ENCODE data around the gene RELN.

DNA sequence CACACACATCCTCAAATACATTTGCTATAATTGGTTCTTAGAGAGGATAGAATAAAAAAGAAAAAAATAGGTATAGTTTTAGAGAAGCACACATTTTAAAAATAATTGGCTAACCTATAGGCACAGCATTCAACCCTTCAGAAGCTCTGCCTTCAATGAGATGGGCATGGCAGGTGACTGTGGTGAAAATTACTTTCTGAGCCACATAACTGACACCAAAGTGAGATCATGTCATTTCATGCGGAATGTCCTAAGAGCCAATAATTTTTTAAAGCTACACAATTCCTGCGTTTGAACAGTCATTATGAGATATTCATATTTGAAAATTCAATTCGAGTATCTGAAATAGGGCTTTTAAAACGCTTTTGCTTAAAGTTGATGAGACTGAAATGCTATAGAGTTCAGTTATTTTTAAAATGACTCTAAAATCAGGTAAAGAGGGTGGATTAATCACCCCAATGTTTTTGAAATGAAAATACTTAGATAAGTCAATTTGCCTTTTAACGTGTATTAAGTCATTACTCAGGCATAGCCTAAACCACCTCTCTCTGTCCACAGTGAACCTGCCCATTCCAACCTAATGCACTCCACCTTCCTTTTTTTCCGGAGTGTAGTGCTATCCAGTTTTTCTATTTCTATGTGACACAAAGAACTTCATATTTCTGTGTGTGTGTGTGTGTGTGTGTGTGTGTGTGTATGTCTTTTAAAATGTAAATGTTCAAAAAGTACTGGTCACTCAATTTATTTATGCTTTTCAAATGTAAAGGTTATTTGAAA is 6.1 kb downstream of the RELN start:
- TF ChIP-seq, protein P1, sequence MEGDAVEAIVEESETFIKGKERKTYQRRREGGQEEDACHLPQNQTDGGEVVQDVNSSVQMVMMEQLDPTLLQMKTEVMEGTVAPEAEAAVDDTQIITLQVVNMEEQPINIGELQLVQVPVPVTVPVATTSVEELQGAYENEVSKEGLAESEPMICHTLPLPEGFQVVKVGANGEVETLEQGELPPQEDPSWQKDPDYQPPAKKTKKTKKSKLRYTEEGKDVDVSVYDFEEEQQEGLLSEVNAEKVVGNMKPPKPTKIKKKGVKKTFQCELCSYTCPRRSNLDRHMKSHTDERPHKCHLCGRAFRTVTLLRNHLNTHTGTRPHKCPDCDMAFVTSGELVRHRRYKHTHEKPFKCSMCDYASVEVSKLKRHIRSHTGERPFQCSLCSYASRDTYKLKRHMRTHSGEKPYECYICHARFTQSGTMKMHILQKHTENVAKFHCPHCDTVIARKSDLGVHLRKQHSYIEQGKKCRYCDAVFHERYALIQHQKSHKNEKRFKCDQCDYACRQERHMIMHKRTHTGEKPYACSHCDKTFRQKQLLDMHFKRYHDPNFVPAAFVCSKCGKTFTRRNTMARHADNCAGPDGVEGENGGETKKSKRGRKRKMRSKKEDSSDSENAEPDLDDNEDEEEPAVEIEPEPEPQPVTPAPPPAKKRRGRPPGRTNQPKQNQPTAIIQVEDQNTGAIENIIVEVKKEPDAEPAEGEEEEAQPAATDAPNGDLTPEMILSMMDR (IDR thresholded peaks at IDR 0.05 in 8 of 11, conservative IDR thresholded peaks at IDR 0.05 in 3 of 11) = no peak
- TF ChIP-seq POLR2AphosphoS5 (IDR thresholded peaks at IDR 0.05) = no peak

Measured in spleen (tissue), 7 donors.